Muscle of arm (tissue), 12 donors: Measurements from ENCODE around the gene SLITRK1. TPM values are rescaled to one million over a fixed set of nuclear protein-coding genes. Genes with fewer than 3 reads are reported as not detected.

ENCODE experiments used
- DNase-seq: peaks from one replicate; pipeline ENCODE4 v3.0.0-alpha.2; 2013
- polyA plus RNA-seq, 12 donors: library from polyadenylated mRNA; unstranded; fragments of 120-200 nt; gene quantifications; one replicate each; pipeline ENCODE4 v1.2.1, GENCODE V29; 2013; ENCODE audit not compliant: insufficient read length in 12 of 12

SLITRK1 gene
- polyA plus RNA-seq, 12 donors: 0.14 to 3.1 (median 0.40) TPM; not detected in 2

DNA sequence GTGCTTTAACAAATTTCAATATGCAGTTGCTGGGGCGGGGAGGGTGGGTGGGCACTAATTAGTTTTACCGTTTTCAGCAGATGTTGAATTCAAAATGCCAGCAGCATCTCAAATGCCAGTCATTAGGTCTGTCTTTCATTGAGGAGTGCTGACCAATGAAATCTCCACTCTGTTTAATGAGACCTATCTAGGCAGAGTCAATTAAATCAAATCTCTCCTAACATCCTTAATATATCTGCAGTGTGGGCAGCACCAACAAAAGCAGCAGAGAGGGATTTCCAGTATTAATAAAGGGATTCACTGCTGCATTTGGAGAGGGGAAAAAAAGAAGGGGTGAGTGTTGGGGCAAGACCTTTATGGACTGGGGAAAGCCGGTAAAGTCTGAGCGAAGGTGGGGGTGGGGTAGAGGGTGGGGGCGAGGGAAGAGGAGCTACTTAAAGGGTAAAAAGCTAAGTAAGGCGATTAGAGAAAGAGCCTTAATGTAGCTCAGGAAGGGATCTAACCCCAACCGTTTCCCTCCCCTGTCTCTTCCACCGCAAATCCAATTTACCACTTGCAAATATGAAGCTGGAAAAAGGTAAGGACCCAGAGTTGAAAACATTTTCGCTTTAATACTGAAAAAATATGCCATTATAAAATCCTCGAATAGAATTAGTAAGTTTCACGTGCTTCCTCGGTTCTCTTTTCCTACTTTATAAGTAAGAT lies 4.5 kb downstream of the SLITRK1 start:
- no peak for DNase-seq

- DNase-seq: no peak
Observed at GRCh38 chr13:83876546-83876945, 5.7 kb downstream of the SLITRK1 start.

DNA sequence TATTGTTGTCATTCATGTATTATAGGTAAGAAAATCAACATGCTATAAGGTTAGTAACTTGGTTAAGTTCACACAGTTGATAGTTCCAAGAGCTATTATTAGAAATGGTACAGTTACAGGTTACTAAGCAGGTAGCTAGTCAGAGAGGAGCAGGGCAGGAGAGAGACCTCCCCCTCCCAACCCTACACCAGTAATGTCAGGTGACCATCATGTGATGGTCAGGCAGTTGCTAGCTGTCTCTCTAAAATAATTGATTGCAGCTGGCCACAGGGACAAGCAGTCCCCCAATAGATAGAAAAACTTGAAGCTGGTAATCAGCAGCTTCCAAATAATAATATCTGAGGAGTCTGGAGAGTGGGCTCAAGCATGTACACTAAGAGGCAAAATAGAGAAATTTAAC lies 14.6 kb downstream of the SLITRK1 start:
- no peak for DNase-seq

DNA sequence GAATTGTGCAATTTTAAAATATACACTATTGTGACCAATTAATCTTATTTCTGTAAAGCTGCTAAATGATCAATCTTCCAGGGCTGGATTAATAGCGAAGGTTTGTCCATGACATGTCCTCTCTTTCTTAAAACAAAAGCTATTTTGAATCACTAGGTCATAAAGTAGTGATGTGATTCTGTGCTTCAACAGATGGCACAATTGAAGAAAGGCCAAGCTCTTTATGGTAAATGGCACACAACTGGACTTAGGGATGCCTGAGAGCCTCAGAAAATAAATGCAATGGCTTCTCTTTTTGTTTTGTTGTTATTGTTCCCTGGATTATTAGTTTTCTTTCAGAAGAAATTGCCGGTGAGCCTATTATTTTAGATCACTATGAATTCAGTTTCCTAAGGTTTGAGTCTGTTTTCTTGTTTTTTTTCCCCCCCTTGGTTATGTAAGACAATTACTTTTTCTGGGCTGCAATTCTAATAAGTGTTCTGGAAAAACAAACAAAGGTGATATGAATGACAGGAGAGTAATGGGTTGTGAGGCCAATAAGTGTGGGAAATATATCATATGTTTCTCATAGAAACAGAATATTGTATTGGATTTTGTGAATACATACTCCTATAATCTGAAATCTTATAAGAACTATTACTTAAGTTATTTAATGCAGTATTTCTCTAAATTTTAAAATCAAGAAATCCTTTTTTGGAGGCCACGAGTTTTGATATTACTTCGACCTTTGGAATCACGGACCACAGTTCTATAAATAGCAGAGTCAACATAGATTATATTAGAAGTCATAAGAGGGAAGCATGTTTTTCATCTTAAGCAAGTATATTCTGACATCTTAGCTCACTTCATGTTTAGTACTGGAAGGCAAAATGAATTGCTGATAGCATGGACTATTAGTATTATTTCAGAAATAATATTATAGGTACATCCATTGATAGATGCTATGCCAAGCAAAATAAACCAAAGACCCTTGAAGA lies 16.8 kb downstream of the SLITRK1 start:
- no peak for DNase-seq

GRCh38 chr13:83853771-83854170 lies 28.5 kb downstream of the SLITRK1 start:
- no peak for DNase-seq

- no peak for DNase-seq
Observed at GRCh38 chr13:83845106-83845505, 37.2 kb downstream of the SLITRK1 start.

GRCh38 chr13:83839146-83839545 lies 43.1 kb downstream of the SLITRK1 start:
- no peak for DNase-seq

DNA sequence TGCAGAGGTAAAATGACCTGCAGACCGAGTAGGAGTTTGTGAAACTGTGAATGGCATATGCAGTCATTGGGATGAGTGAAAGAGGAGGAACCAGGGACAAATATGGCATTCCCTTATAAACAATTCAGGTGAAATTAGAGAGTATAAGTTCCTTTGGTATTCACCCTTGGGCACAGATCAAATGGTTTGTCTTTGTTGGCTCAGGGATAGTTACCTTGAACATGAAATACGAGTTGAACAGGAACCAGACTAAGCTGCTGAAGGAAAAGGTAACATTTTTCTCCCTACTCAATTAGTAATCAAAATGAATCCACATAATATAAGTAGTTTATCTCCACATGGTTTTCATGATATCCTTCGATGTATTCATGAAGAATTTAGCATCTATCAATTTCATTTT lies 50.5 kb downstream of the SLITRK1 start:
- no peak for DNase-seq

DNA sequence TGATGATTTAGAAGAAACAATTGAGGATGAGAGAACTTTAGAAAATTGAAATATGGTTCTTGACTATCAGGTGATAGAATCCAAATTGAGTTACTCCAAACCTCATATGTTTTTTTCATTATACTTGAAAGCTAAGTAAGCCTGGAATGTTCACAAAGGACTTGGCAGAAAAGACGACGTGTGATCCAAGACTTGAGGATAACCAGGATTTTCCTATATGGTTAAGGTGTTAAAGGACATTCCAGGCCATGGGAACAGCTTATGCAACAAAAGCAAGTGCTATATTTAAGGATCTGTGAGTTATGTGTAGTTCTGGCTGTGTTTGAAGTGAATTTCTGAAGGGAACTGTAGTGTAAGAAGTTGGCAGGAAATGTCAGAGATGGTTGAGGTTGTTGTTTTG lies 52.5 kb downstream of the SLITRK1 start:
- peak; percentile 41 for DNase-seq

GRCh38 chr13:83827338-83827737 lies 54.9 kb downstream of the SLITRK1 start:
- DNase-seq: no peak
